NCI-H1048 (cell line): ENCODE measurements around the gene TMEM37.

Experiments
- DNase-seq: peaks from one replicate; lab custom pipeline; 2025; lab: John Stamatoyannopoulos, UW

TMEM37 gene

GRCh38 chr2:119455066-119455718 lies 23.5 kb downstream of the TMEM37 start:
- no peak for DNase-seq

- DNase-seq, result no peak
Observed at GRCh38 chr2:119460076-119460475, 28.4 kb downstream of the TMEM37 start.

- no peak for DNase-seq
Observed at GRCh38 chr2:119461811-119462210, 30.2 kb downstream of the TMEM37 start.

- no peak for DNase-seq
Observed at GRCh38 chr2:119462574-119462973, 30.9 kb downstream of the TMEM37 start.

GRCh38 chr2:119463136-119463535 lies 31.5 kb downstream of the TMEM37 start:
- no peak for DNase-seq

- no peak for DNase-seq
Observed at GRCh38 chr2:119463990-119464389, 32.3 kb downstream of the TMEM37 start.

GRCh38 chr2:119464981-119465380 lies 33.3 kb downstream of the TMEM37 start:
- no peak for DNase-seq

GRCh38 chr2:119465687-119466086 lies 34.0 kb downstream of the TMEM37 start:
- DNase-seq, result no peak

- DNase-seq, result no peak
Observed at GRCh38 chr2:119466373-119466772, 34.7 kb downstream of the TMEM37 start.

GRCh38 chr2:119468154-119468955 lies 36.7 kb downstream of the TMEM37 start:
- no peak for DNase-seq

GRCh38 chr2:119469131-119469530 lies 37.5 kb downstream of the TMEM37 start:
- no peak for DNase-seq

GRCh38 chr2:119469661-119470297 lies 38.1 kb downstream of the TMEM37 start:
- no peak for DNase-seq

GRCh38 chr2:119472749-119473148 lies 41.1 kb downstream of the TMEM37 start:
- no peak for DNase-seq

GRCh38 chr2:119473621-119474370 lies 42.1 kb downstream of the TMEM37 start:
- DNase-seq, result no peak

- DNase-seq, result no peak
Observed at GRCh38 chr2:119474371-119475224, 42.9 kb downstream of the TMEM37 start.

GRCh38 chr2:119475225-119475856 lies 43.7 kb downstream of the TMEM37 start:
- no peak for DNase-seq

GRCh38 chr2:119475857-119476244 lies 44.2 kb downstream of the TMEM37 start:
- DNase-seq, result no peak

- no peak for DNase-seq
Observed at GRCh38 chr2:119476301-119477112, 44.9 kb downstream of the TMEM37 start.

- DNase-seq, result no peak
Observed at GRCh38 chr2:119477113-119477505, 45.5 kb downstream of the TMEM37 start.
